ENCODE measurements around the gene RTTN. TPM values are rescaled to one million over a fixed set of nuclear protein-coding genes. Genes with fewer than 3 reads are reported as not detected.

RTTN gene
- polyA plus RNA-seq, 1 donor (not counting 4 experiments of a cell fraction or from before 2014, with no cell fraction given) = 77.3 TPM

GRCh38 chr18:70072678-70073077 lies 132.8 kb downstream of the RTTN start:
- dilution Hi-C loops (cut with MboI; ENCODE audit: extremely low pct_ligation_motif_present, low sequenced_read_pairs) = no loop called here
- DNase-seq (ENCODE audit: low read depth, low spot score) (no peak), FAIRE-seq (no peak)
- Histone ChIP-seq H3K4me3 (ENCODE audit: control insufficient read depth in 2 of 3, extremely low read depth in 1 of 3, insufficient read depth in 2 of 3, low read depth in 1 of 3, low read length in 3 of 3) (no peak overlapping the region), H3K9me1 (ENCODE audit: control insufficient read depth, extremely low read depth, insufficient read depth, low read length) (peaks cover 3% of the 10 kb centered on the region), H3K9me3 (ENCODE audit: control insufficient read depth, low read depth, low read length) (no peaks in the 10 kb centered on the region), H3K27me3 (ENCODE audit: control insufficient read depth, extremely low read depth, insufficient read depth, low read length) (no peaks in the 10 kb centered on the region), H3K36me3 (ENCODE audit: control insufficient read depth in 2 of 2, extremely low read depth in 1 of 2, insufficient read depth in 2 of 2, low read length in 2 of 2) (no peaks in the 10 kb centered on the region), H4K20me1 (ENCODE audit: control insufficient read depth, extremely low read depth, insufficient read depth, low read length) (no peaks in the 10 kb centered on the region), H3K9ac (ENCODE audit: control insufficient read depth, extremely low read depth, insufficient read depth, low read length) (no peak overlapping the region), H3K27ac (ENCODE audit: control insufficient read depth, insufficient read depth, low read length) (no peak overlapping the region), H3K4me2 (ENCODE audit: control insufficient read depth, extremely low read depth, insufficient read depth, low read depth, low read length) (no peak overlapping the region), H3K79me2 (ENCODE audit: control insufficient read depth, insufficient read depth, low read length) (no peaks in the 10 kb centered on the region), H2AFZ (ENCODE audit: control insufficient read depth, low read length) (no peak overlapping the region), H3K4me1 (ENCODE audit: control insufficient read depth, extremely low read depth, insufficient read depth, low read length) (no peaks in the 10 kb centered on the region)
- TF ChIP-seq EZH2 (IDR thresholded peaks at IDR 0.05; ENCODE audit: low read length) = no peak
- no peak for TF ChIP-seq CTCF (optimal IDR thresholded peaks at IDR 0.05 in 1 of 3, IDR thresholded peaks at IDR 0.05 in 1 of 3, conservative IDR thresholded peaks at IDR 0.05 in 1 of 3; ENCODE audit: extremely low read depth in 1 of 3, insufficient read depth in 2 of 3, low read length in 3 of 3)

GRCh38 chr18:70069965-70070364 lies 135.5 kb downstream of the RTTN start:
- no peaks in the 10 kb centered on the region for H3K27me3 ChIP-seq (ENCODE audit: control insufficient read depth, extremely low read depth, insufficient read depth, low read length)
- H2AFZ ChIP-seq (ENCODE audit: control insufficient read depth, low read length) = no peak overlapping the region
- H4K20me1 ChIP-seq (ENCODE audit: control insufficient read depth, extremely low read depth, insufficient read depth, low read length) = no peaks in the 10 kb centered on the region
- H3K9ac ChIP-seq (ENCODE audit: control insufficient read depth, extremely low read depth, insufficient read depth, low read length) = no peak overlapping the region
- no peak overlapping the region for H3K4me2 ChIP-seq (ENCODE audit: control insufficient read depth, extremely low read depth, insufficient read depth, low read depth, low read length)
- FAIRE-seq (no peak), DNase-seq (ENCODE audit: low read depth, low spot score) (no peak)
- TF ChIP-seq EZH2 (IDR thresholded peaks at IDR 0.05; ENCODE audit: low read length) = no peak
- TF ChIP-seq CTCF (optimal IDR thresholded peaks at IDR 0.05 in 1 of 3, IDR thresholded peaks at IDR 0.05 in 1 of 3, conservative IDR thresholded peaks at IDR 0.05 in 1 of 3; ENCODE audit: extremely low read depth in 1 of 3, insufficient read depth in 2 of 3, low read length in 3 of 3) = no peak
- H3K4me3 ChIP-seq (ENCODE audit: control insufficient read depth in 2 of 3, extremely low read depth in 1 of 3, insufficient read depth in 2 of 3, low read depth in 1 of 3, low read length in 3 of 3) = no peak overlapping the region
- H3K79me2 ChIP-seq (ENCODE audit: control insufficient read depth, insufficient read depth, low read length) = no peaks in the 10 kb centered on the region
- no peak overlapping the region for H3K27ac ChIP-seq (ENCODE audit: control insufficient read depth, insufficient read depth, low read length)
- H3K9me1 ChIP-seq (ENCODE audit: control insufficient read depth, extremely low read depth, insufficient read depth, low read length) = peaks cover 3% of the 10 kb centered on the region
- dilution Hi-C loops (cut with MboI; ENCODE audit: extremely low pct_ligation_motif_present, low sequenced_read_pairs) = no loop called here
- H3K36me3 ChIP-seq (ENCODE audit: control insufficient read depth in 2 of 2, extremely low read depth in 1 of 2, insufficient read depth in 2 of 2, low read length in 2 of 2) = no peaks in the 10 kb centered on the region
- no peaks in the 10 kb centered on the region for H3K4me1 ChIP-seq (ENCODE audit: control insufficient read depth, extremely low read depth, insufficient read depth, low read length)
- no peaks in the 10 kb centered on the region for H3K9me3 ChIP-seq (ENCODE audit: control insufficient read depth, low read depth, low read length)

Data from keratinocyte (primary cell).